CD14-positive monocyte (primary cell): Measurements from ENCODE around the gene DVL3. TPM values are rescaled to one million over a fixed set of nuclear protein-coding genes. Genes with fewer than 3 reads are reported as not detected.

ENCODE experiments used
- DNase-seq, 3 donors: peaks; one replicate each; pipeline ENCODE4 v3.0.0-alpha.2; 2011 to 2022
- H2AFZ ChIP-seq: 2 replicates; pipeline ENCODE4 v1.6.0; 2012; ENCODE audit warnings: mild to moderate bottlenecking, low read depth, low read length, inconsistent platforms; ENCODE audit not compliant: insufficient read depth, poor library complexity, severe bottlenecking
- H3K27ac ChIP-seq, 2 donors: 1 replicate in 1 of 2; 2 replicates in 1 of 2; pipeline ENCODE4 v1.5.1; 2012 to 2013; ENCODE audit warnings: low read length in 2 of 2, control low read depth in 1 of 2, inconsistent platforms in 1 of 2, low read depth in 1 of 2, mild to moderate bottlenecking in 1 of 2
- H3K27me3 ChIP-seq, 2 donors: one replicate each; pipeline versions ENCODE4 v1.6.0 to v1.6.1; 2011 to 2013; ENCODE audit warnings: low read length in 2 of 2; ENCODE audit not compliant: control insufficient read depth in 2 of 2, insufficient read depth in 2 of 2
- H3K36me3 ChIP-seq, 2 donors: replicated peaks in 1 of 2; 1 replicate in 1 of 2; 2 replicates in 1 of 2; pipeline versions ENCODE4 v1.5.1 to v1.6.1; 2012 to 2013; ENCODE audit warnings: low read length in 2 of 2, control low read depth in 1 of 2, inconsistent platforms in 1 of 2, mild to moderate bottlenecking in 1 of 2; ENCODE audit not compliant: insufficient read depth in 2 of 2, control insufficient read depth in 1 of 2
- H3K4me1 ChIP-seq, 2 donors: 1 replicate in 1 of 2; 2 replicates in 1 of 2; pipeline versions ENCODE4 v1.5.1 to v1.6.1; 2012 to 2013; ENCODE audit warnings: low read length in 2 of 2, control low read depth in 1 of 2, inconsistent platforms in 1 of 2, mild to moderate bottlenecking in 1 of 2, moderate library complexity in 1 of 2; ENCODE audit not compliant: insufficient read depth in 2 of 2, control insufficient read depth in 1 of 2
- H3K4me2 ChIP-seq: replicated peaks from 2 replicates; pipeline ENCODE3; 2012; ENCODE audit warnings: low read length, moderate library complexity, mild to moderate bottlenecking; ENCODE audit not compliant: poor library complexity, severe bottlenecking; ENCODE audit errors: extremely low read depth
- H3K4me3 ChIP-seq, 3 experiments: fragments of 200-600 bp in 1 of 3; sonication (generic) in 1 of 3; replicated peaks in 1 of 3; 1 replicate in 2 of 3; 2 replicates in 1 of 3; pipeline ENCODE4 v1.5.1; 2011 to 2013; ENCODE audit warnings: low read length in 3 of 3, mild to moderate bottlenecking in 3 of 3, control low read depth in 2 of 3, low read depth in 2 of 3, inconsistent platforms in 1 of 3, moderate library complexity in 1 of 3
- H3K79me2 ChIP-seq: 2 replicates; pipeline ENCODE4 v1.6.0; 2012; ENCODE audit warnings: mild to moderate bottlenecking, control low read depth, inconsistent platforms, low read length, moderate library complexity; ENCODE audit not compliant: insufficient read depth
- H3K9ac ChIP-seq: 2 replicates; pipeline ENCODE4 v1.6.0; 2017; ENCODE audit warnings: low read length, mild to moderate bottlenecking; ENCODE audit not compliant: insufficient read depth, poor library complexity, severe bottlenecking
- H3K9me3 ChIP-seq, 2 donors: replicated peaks in 1 of 2; 1 replicate in 1 of 2; 2 replicates in 1 of 2; pipeline versions ENCODE4 v1.5.1 to v1.6.1; 2012 to 2013; ENCODE audit warnings: low read length in 2 of 2, control low read depth in 1 of 2; ENCODE audit not compliant: control insufficient read depth in 1 of 2, insufficient read depth in 1 of 2
- H4K20me1 ChIP-seq: 2 replicates; pipeline ENCODE4 v1.6.0; 2012; ENCODE audit warnings: mild to moderate bottlenecking, low read length, control low read depth, moderate library complexity; ENCODE audit not compliant: insufficient read depth
- H3K27ac Mint-ChIP-seq, 7 donors: one replicate each; pipeline ENCODE4 v1.8.0; 2020; ENCODE audit warnings: mild to moderate bottlenecking in 7 of 7, mixed read lengths in 7 of 7, moderate library complexity in 6 of 7, inconsistent platforms in 2 of 7
- H3K27me3 Mint-ChIP-seq, 3 donors: one replicate each; pipeline ENCODE4 v1.8.0; 2021 to 2022; ENCODE audit warnings: low read depth in 3 of 3, mild to moderate bottlenecking in 3 of 3, mixed read lengths in 3 of 3, moderate library complexity in 3 of 3, inconsistent platforms in 1 of 3
- H3K36me3 Mint-ChIP-seq, 2 donors: one replicate each; pipeline ENCODE4 v1.8.0; 2020; ENCODE audit warnings: mixed read lengths in 2 of 2, inconsistent platforms in 1 of 2, mild to moderate bottlenecking in 1 of 2
- H3K4me1 Mint-ChIP-seq: one replicate; pipeline ENCODE4 v1.8.0; 2020; ENCODE audit warnings: mild to moderate bottlenecking, mixed read lengths
- H3K4me3 Mint-ChIP-seq, 2 donors: one replicate each; pipeline ENCODE4 v1.8.0; 2020; ENCODE audit warnings: mild to moderate bottlenecking in 2 of 2, mixed read lengths in 2 of 2, moderate library complexity in 1 of 2
- H3K9me3 Mint-ChIP-seq, 7 donors: one replicate each; pipeline ENCODE4 v1.8.0; 2020 to 2022; ENCODE audit warnings: mixed read lengths in 7 of 7, mild to moderate bottlenecking in 6 of 7, moderate library complexity in 6 of 7, inconsistent platforms in 2 of 7
- WGBS: methylation state at CpG from one replicate; pipeline ENCODE4 v1.1.5; 2013; ENCODE audit warnings: missing lambda C conversion rate; ENCODE audit not compliant: insufficient coverage; 5-methylcytosine and 5-hydroxymethylcytosine counted together
- intact Hi-C, 2 donors: fragments of 100-400 bp; cut with micrococcal nuclease; formaldehyde crosslinking; loops; one replicate each; pipeline versions ENCODE4 v1.15.0 to v1.15.1; 2023
- polyA plus RNA-seq, 3 donors: library from polyadenylated mRNA; depleted of rRNA in 1 of 3; unstranded in 2 of 3; stranded (reverse) in 1 of 3; fragments of 300-500 nt in 2 of 3; fragments of >200 nt in 1 of 3; fragmentation: Illumina TruSeq in 2 of 3; gene quantifications; 1 replicate in 2 of 3; 2 replicates in 1 of 3; pipeline ENCODE4 v1.2.3, GENCODE V29; 2012 to 2021
- TF ChIP-seq, protein P1 (sequence below): fragments of 200-600 bp; IDR thresholded peaks from one replicate; pipeline ENCODE4 v1.8.0; 2022; ENCODE audit warnings: antibody characterized with exemption, mild to moderate bottlenecking

The DVL3 gene
- polyA plus RNA-seq, 3 donors, result 4.5 to 42.1 (median 9.4) TPM

DNA sequence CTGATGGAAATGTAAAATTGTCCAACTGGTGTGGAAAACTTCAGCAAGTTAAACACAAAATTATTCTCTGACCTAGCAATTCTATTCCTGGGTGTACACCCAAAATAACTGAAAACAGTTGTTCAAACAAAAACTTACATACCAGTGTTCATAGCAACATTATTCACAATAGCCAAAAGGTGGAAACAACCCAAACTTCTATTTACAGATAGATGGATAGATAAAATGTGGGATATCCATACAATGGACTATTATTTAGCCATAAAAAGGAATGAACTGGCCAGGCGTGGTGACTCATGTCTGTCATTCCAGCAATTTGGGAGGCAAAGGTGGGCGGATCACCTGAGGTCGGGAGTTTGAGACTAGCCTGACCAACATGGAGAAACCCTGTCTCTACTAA lies 67.3 kb downstream of the DVL3 start:
- H3K9me3 Mint-ChIP-seq, result peaks cover 0 to 1% (median 0%) of the 10 kb centered on the region in 7 donors
- no CpG with 5 or more reads among the region's 3 CpGs for WGBS
- no peak overlapping the region for H3K27ac Mint-ChIP-seq

More for the DNA sequence above, 67.3 kb downstream of the DVL3 start:
- Histone ChIP-seq H4K20me1 (no peaks in the 10 kb centered on the region), H3K36me3 (no peaks in the 10 kb centered on the region), H3K79me2 (no peaks in the 10 kb centered on the region), H3K27ac (no peak overlapping the region), H3K27me3 (peaks cover 4 to 16% of the 10 kb centered on the region in 2 donors), H2AFZ (no peak overlapping the region), H3K4me3 (no peak overlapping the region), H3K9ac (no peak overlapping the region), H3K4me1 (no peaks in the 10 kb centered on the region), H3K4me2 (no peak overlapping the region), H3K9me3 (no peaks in the 10 kb centered on the region)
- intact Hi-C loops, result no loop called here
- no peaks in the 10 kb centered on the region for H3K4me1 Mint-ChIP-seq
- no peak for DNase-seq
- H3K4me3 Mint-ChIP-seq, result no peak overlapping the region
- H3K27me3 Mint-ChIP-seq, result peaks cover 31 to 44% (median 33%) of the 10 kb centered on the region in 3 donors
- H3K36me3 Mint-ChIP-seq, result no peaks in the 10 kb centered on the region
- TF ChIP-seq, protein P1, sequence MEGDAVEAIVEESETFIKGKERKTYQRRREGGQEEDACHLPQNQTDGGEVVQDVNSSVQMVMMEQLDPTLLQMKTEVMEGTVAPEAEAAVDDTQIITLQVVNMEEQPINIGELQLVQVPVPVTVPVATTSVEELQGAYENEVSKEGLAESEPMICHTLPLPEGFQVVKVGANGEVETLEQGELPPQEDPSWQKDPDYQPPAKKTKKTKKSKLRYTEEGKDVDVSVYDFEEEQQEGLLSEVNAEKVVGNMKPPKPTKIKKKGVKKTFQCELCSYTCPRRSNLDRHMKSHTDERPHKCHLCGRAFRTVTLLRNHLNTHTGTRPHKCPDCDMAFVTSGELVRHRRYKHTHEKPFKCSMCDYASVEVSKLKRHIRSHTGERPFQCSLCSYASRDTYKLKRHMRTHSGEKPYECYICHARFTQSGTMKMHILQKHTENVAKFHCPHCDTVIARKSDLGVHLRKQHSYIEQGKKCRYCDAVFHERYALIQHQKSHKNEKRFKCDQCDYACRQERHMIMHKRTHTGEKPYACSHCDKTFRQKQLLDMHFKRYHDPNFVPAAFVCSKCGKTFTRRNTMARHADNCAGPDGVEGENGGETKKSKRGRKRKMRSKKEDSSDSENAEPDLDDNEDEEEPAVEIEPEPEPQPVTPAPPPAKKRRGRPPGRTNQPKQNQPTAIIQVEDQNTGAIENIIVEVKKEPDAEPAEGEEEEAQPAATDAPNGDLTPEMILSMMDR, result no peak

Other genes with a start within 250 kb of the DVL3 start
- gene ABCC5, start 137.5 kb upstream of the DVL3 start, polyA plus RNA-seq, result 10 to 100 TPM in 1 of 3 donors, 1 to 10 TPM in 2; 6.2 to 30.9 (median 7.7) TPM
- gene HTR3D, start 123.6 kb upstream of the DVL3 start, polyA plus RNA-seq, result not detected
- not detected for gene HTR3C, start 102.3 kb upstream of the DVL3 start, polyA plus RNA-seq
- not detected for gene HTR3E, start 58.3 kb upstream of the DVL3 start, polyA plus RNA-seq
- 10 to 100 TPM; 22.7 to 50.0 (median 24.1) TPM for gene EIF2B5, start 20.0 kb upstream of the DVL3 start, polyA plus RNA-seq
- gene AP2M1, start 19.5 kb downstream of the DVL3 start, polyA plus RNA-seq, result 100 to 1,000 TPM; 283 to 327 (median 295) TPM
- 10 to 100 TPM; 13.5 to 74.8 (median 13.9) TPM for gene ABCF3, start 30.8 kb downstream of the DVL3 start, polyA plus RNA-seq
- under 1 TPM in 1 of 3 donors, not detected in 2; 0.32 TPM for gene VWA5B2, start 74.2 kb downstream of the DVL3 start, polyA plus RNA-seq
- 10 to 100 TPM; 29.0 to 60.8 (median 56.4) TPM for gene ALG3, start 93.6 kb downstream of the DVL3 start, polyA plus RNA-seq
- gene EEF1AKMT4, start 94.3 kb downstream of the DVL3 start, polyA plus RNA-seq, result 10 to 100 TPM in 1 of 3 donors, 1 to 10 TPM in 2; 4.0 to 12.0 (median 7.3) TPM
- not detected for gene CAMK2N2, start 106.2 kb downstream of the DVL3 start, polyA plus RNA-seq
- not detected for gene ECE2, start 120.6 kb downstream of the DVL3 start, polyA plus RNA-seq
- gene PSMD2, start 143.9 kb downstream of the DVL3 start, polyA plus RNA-seq, result 100 to 1,000 TPM; 138 to 186 (median 167) TPM
- gene EIF4G1, start 159.2 kb downstream of the DVL3 start, polyA plus RNA-seq, result 100 to 1,000 TPM in 1 of 3 donors, 10 to 100 TPM in 2; 13.9 to 119 (median 24.2) TPM
- 10 to 100 TPM in 1 of 3 donors, 1 to 10 TPM in 2; 5.8 to 30.6 (median 7.7) TPM for gene FAM131A, start 182.2 kb downstream of the DVL3 start, polyA plus RNA-seq
- 1 to 10 TPM in 1 of 3 donors, under 1 TPM in 1, not detected in 1; 0.16 to 2.7 TPM for gene CLCN2, start 206.2 kb downstream of the DVL3 start, polyA plus RNA-seq
- gene POLR2H, start 206.3 kb downstream of the DVL3 start, polyA plus RNA-seq, result 10 to 100 TPM; 21.7 to 67.3 (median 24.6) TPM
- gene THPO, start 222.8 kb downstream of the DVL3 start, polyA plus RNA-seq, result not detected
- gene CHRD, start 224.7 kb downstream of the DVL3 start, polyA plus RNA-seq, result under 1 TPM in 1 of 3 donors, not detected in 2; 0.03 TPM